DMS79 (cell line): ENCODE measurements around the gene NPAS2.

ENCODE experiments used
- DNase-seq: peaks from one replicate; lab custom pipeline; 2025; lab: John Stamatoyannopoulos, UW

NPAS2 gene

GRCh38 chr2:100940240-100940639 lies 120.3 kb downstream of the NPAS2 start:
- no peak for DNase-seq

- no peak for DNase-seq
Measured at GRCh38 chr2:100940766-100941645, 121.1 kb downstream of the NPAS2 start.

GRCh38 chr2:100941646-100942240 lies 121.8 kb downstream of the NPAS2 start:
- no peak for DNase-seq

- DNase-seq = no peak
Measured at GRCh38 chr2:100944617-100945432, 124.9 kb downstream of the NPAS2 start.

- DNase-seq = no peak
Measured at GRCh38 chr2:100945433-100945740, 125.4 kb downstream of the NPAS2 start.

GRCh38 chr2:100945930-100946607 lies 126.1 kb downstream of the NPAS2 start:
- no peak for DNase-seq

GRCh38 chr2:100948942-100949811 lies 129.2 kb downstream of the NPAS2 start:
- no peak for DNase-seq

GRCh38 chr2:100952512-100952911 lies 132.6 kb downstream of the NPAS2 start:
- DNase-seq = no peak

- no peak for DNase-seq
Measured at GRCh38 chr2:100953406-100954043, 133.6 kb downstream of the NPAS2 start.

GRCh38 chr2:100954044-100954420 lies 134.1 kb downstream of the NPAS2 start:
- DNase-seq = no peak

- DNase-seq = no peak
Measured at GRCh38 chr2:100955226-100955625, 135.3 kb downstream of the NPAS2 start.

GRCh38 chr2:100956081-100956480 lies 136.1 kb downstream of the NPAS2 start:
- no peak for DNase-seq

- DNase-seq = no peak
Measured at GRCh38 chr2:100957996-100958653, 138.2 kb downstream of the NPAS2 start.

- DNase-seq = no peak
Measured at GRCh38 chr2:100959225-100959880, 139.4 kb downstream of the NPAS2 start.

GRCh38 chr2:100960688-100961087 lies 140.7 kb downstream of the NPAS2 start:
- DNase-seq = no peak

- DNase-seq = no peak
Measured at GRCh38 chr2:100962366-100963025, 142.6 kb downstream of the NPAS2 start.

- no peak for DNase-seq
Measured at GRCh38 chr2:100963026-100963375, 143.1 kb downstream of the NPAS2 start.

- DNase-seq = no peak
Measured at GRCh38 chr2:100964222-100964621, 144.3 kb downstream of the NPAS2 start.

- DNase-seq = no peak
Measured at GRCh38 chr2:100964681-100965169, 144.8 kb downstream of the NPAS2 start.
